HepG2 (cell line): ENCODE results near the gene FGD2. TPM values are rescaled to one million over a fixed set of nuclear protein-coding genes. Genes with fewer than 3 reads are reported as not detected.

Experiments
- ATAC-seq: fragments of 200-7000 bp; cut with Tn5 transposase; 3 replicates; pipeline ENCODE4 v1.9.1; 2020; ENCODE audit warnings: mild to moderate bottlenecking, moderate library complexity
- BruUV-seq: library from RNA; stranded (reverse); fragments of 400-500 nt; replicated peaks from 2 replicates; lab custom pipeline; 2021; lab: Mats Ljungman, UMichigan
- CTCF ChIA-PET: fragments of 300-600 bp; formaldehyde crosslinking; extraction: SDS; loops from one replicate; lab custom pipeline; 2021; ENCODE audit warnings: low total read pairs, inconsistent platforms, low intra/inter-chr PET ratio; lab: Yijun Ruan, JAX
- POLR2A ChIA-PET: fragments of 350-600 bp; sonication (Branson Sonifier 250); formaldehyde crosslinking; loops from one replicate; lab custom pipeline; 2020; ENCODE audit warnings: antibody characterized with exemption, inconsistent platforms; lab: Yijun Ruan, JAX
- DNase-seq: peaks from one replicate; pipeline ENCODE4 v3.0.0-alpha.2; 2015; ENCODE audit warnings: low spot score
- FAIRE-seq: peaks from 3 replicates; lab custom pipeline; 2011; peaks lifted over from hg19 to GRCh38; lab: Jason Lieb, UNC
- H2AFZ ChIP-seq: one replicate; pipeline ENCODE4 v1.6.1; 2011; ENCODE audit warnings: low read length, inconsistent platforms
- H3K27ac ChIP-seq: fragments of 300-600 bp; 3 replicates; pipeline ENCODE4 v1.8.0; 2011; ENCODE audit warnings: mixed run types, mild to moderate bottlenecking, mixed read lengths, low read length, inconsistent platforms; ENCODE audit not compliant: insufficient read depth; ENCODE audit errors: extremely low read length
- H3K27me3 ChIP-seq, 2 experiments: fragments of 200-600 bp in 1 of 2; 2 replicates in 1 of 2; 3 replicates in 1 of 2; pipeline versions ENCODE4 v1.6.0 to v1.8.0; 2011; ENCODE audit warnings: low read length in 2 of 2, mild to moderate bottlenecking in 2 of 2, moderate library complexity in 2 of 2, inconsistent platforms in 1 of 2; ENCODE audit not compliant: insufficient read depth in 2 of 2, control insufficient read depth in 1 of 2
- H3K36me3 ChIP-seq, 2 experiments: fragments of 200-600 bp in 1 of 2; replicated peaks in 1 of 2; 2 replicates in 1 of 2; 3 replicates in 1 of 2; pipeline versions ENCODE4 v1.5.1 to v1.8.0; 2011; ENCODE audit warnings: low read length in 2 of 2, inconsistent platforms in 1 of 2; ENCODE audit not compliant: insufficient read depth in 2 of 2, control insufficient read depth in 1 of 2
- H3K4me1 ChIP-seq: 2 replicates; pipeline ENCODE4 v1.5.1; 2012; ENCODE audit warnings: low read length, inconsistent platforms; ENCODE audit not compliant: insufficient read depth
- H3K4me2 ChIP-seq: 2 replicates; pipeline ENCODE4 v1.6.0; 2011; ENCODE audit warnings: low read depth, low read length, inconsistent platforms
- H3K4me3 ChIP-seq, 3 experiments: fragments of 200-600 bp in 1 of 3; sonication (generic), shearing (Covaris generic) in 1 of 3; replicated peaks in 1 of 3; 2 replicates each; pipeline ENCODE4 v1.5.1; 2011 to 2016; ENCODE audit warnings: low read length in 3 of 3, inconsistent platforms in 2 of 3, low read depth in 2 of 3, mild to moderate bottlenecking in 2 of 3, control low read depth in 1 of 3, mixed read lengths in 1 of 3; ENCODE audit not compliant: insufficient read depth in 1 of 3
- H3K79me2 ChIP-seq: one replicate; pipeline ENCODE4 v1.6.1; 2011; ENCODE audit warnings: low read length, inconsistent platforms; ENCODE audit not compliant: insufficient read depth
- H3K9ac ChIP-seq: 2 replicates; pipeline ENCODE4 v1.6.0; 2011; ENCODE audit warnings: mild to moderate bottlenecking, low read depth, low read length, inconsistent platforms; ENCODE audit not compliant: insufficient read depth
- H3K9me3 ChIP-seq: 2 replicates; pipeline ENCODE4 v1.5.1; 2012; ENCODE audit warnings: mild to moderate bottlenecking, low read length
- H4K20me1 ChIP-seq: 2 replicates; pipeline ENCODE4 v1.6.0; 2011; ENCODE audit warnings: inconsistent platforms, mild to moderate bottlenecking, low read length, moderate library complexity; ENCODE audit not compliant: insufficient read depth
- CBX1 ChIP-seq: IDR thresholded peaks from one replicate; pipeline ENCODE4 v1.6.1; 2016; ENCODE audit warnings: antibody characterized with exemption, low read depth
- SAP130 ChIP-seq: IDR thresholded peaks from 2 replicates; pipeline ENCODE4 v1.6.1; 2016; ENCODE audit warnings: low read depth
- ZNF629 ChIP-seq: sonication (generic); formaldehyde crosslinking; conservative IDR thresholded peaks from 2 replicates; pipeline ENCODE4 v1.5.0; 2020; ENCODE audit warnings: missing genetic modification reagents
- WGBS: methylation state at CpG from one replicate; pipeline ENCODE4 v1.1.6; 2017; ENCODE audit warnings: low lambda C conversion rate; 5-methylcytosine and 5-hydroxymethylcytosine counted together
- in situ Hi-C: cut with HindIII; loops from 2 replicates; pipeline ENCODE4 v1.10.0; 2017; ENCODE audit warnings: low pct_unique_long_range_greater_than_20kb; ENCODE audit not compliant: extremely low pct_ligation_motif_present
- intact Hi-C: fragments of 100-400 bp; cut with micrococcal nuclease; formaldehyde crosslinking; loops from one replicate; pipeline ENCODE4 v1.10.0; 2022; ENCODE audit not compliant: unreplicated experiment
- polyA plus RNA-seq, 8 experiments: library from polyadenylated mRNA; depleted of rRNA in 3 of 8; stranded (reverse) in 7 of 8; unstranded in 1 of 8; fragments of >200 nt; fragmentation: Illumina TruSeq in 4 of 8; extraction: Trizol in 4 of 8; gene quantifications; 2 replicates each; pipeline versions ENCODE4 v1.2.1 to v1.2.3, GENCODE V29; 2011 to 2016; ENCODE audit warnings: low read depth in 4 of 8, missing spikeins in 1 of 8, mixed read lengths in 1 of 8; ENCODE audit not compliant: insufficient read depth in 1 of 8
- total RNA-seq, 5 experiments: library from RNA; depleted of rRNA; stranded (reverse); fragments of >200 nt; fragmentation: Illumina TruSeq; extraction: Trizol; gene quantifications; 2 replicates each; pipeline ENCODE4 v1.2.3, GENCODE V29; 2016; ENCODE audit warnings: low read depth in 1 of 5

Gene FGD2
- total and polyA plus RNA-seq, 2 of the 13 experiments (the other 11 are each of a cell fraction or from before 2014, with no cell fraction given), result not detected

- POLR2A ChIA-PET, result interaction anchor here (1.4 kb wide), 1 partner anchor 18 kb away, joined by 3 read pairs; the partner anchor contains the start of gene MTCH1
- intact Hi-C loops, result no loop called here
- H3K4me1 ChIP-seq, result no peaks in the 10 kb centered on the region
- WGBS, result 95% methylated on average over 15 of the region's 16 CpGs
- no peaks in the 10 kb centered on the region for H3K79me2 ChIP-seq
- FAIRE-seq, result no peak
- DNase-seq, result no peak
- 0 out of 5 replicates have a peak, but pooled peaks cover 0 to 2% of the 10 kb centered on the region in 2 experiments for H3K27me3 ChIP-seq
- CTCF ChIA-PET, result no interaction called here
- no peaks in the 10 kb centered on the region for H4K20me1 ChIP-seq
- no peak for ATAC-seq
- no peak overlapping the region for H3K4me2 ChIP-seq
- no peak overlapping the region for H3K4me3 ChIP-seq
- no peak overlapping the region for H3K27ac ChIP-seq
- no peak for TF ChIP-seq SAP130 (CRISPR knock-in tag)
- TF ChIP-seq, all 625 proteins: peak for 0
- H2AFZ ChIP-seq, result no peak overlapping the region
- in situ Hi-C loops, result no loop called here
- BruUV-seq, result TSS peak; percentile 72
- no peaks in the 10 kb centered on the region for H3K9me3 ChIP-seq
- no peak overlapping the region for H3K9ac ChIP-seq
- H3K36me3 ChIP-seq, result peaks cover 50 to 62% of the 10 kb centered on the region in 2 experiments
Observed at GRCh38 chr6:36968266-36968977, 37.0 kb upstream of the FGD2 start.

DNA sequence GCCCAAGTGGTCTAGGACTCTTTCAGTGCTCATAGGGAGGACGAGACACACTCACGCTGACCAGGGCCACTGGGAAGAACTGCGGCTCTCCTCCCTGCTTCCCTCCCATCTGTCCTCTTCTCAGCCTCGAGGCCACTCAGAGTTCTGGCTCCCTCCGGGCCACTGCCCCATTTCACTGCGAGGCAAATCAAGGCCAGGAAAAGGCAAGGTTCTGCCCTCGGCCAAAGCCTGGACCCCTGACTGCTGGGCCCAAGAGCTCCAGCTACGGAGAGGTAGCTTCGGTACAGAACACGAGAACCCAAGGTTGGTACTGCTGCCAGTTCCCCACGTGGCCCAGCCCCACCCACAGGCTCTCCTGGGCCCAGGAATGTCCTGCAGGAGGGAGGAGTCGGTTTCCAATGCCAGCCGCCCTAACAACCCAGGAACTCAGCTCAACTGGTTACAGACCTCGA, 36.2 kb upstream of the FGD2 start:
- intact Hi-C loops, result no loop called here
- CTCF ChIA-PET, result no interaction called here
- DNase-seq, result no peak

More for the DNA sequence above, 36.2 kb upstream of the FGD2 start:
- peaks cover 55 to 70% of the 10 kb centered on the region in 2 experiments for H3K36me3 ChIP-seq
- ATAC-seq (no peak), FAIRE-seq (no peak)
- no peak overlapping the region for H3K9ac ChIP-seq
- H3K4me1 ChIP-seq, result no peaks in the 10 kb centered on the region
- POLR2A ChIA-PET, result interaction anchor here (1.4 kb wide), 1 partner anchor 17 kb away, joined by 3 read pairs; the partner anchor contains the start of gene MTCH1
- H3K4me3 ChIP-seq, result no peak overlapping the region
- no peaks in the 10 kb centered on the region for H3K27me3 ChIP-seq
- H4K20me1 ChIP-seq, result no peaks in the 10 kb centered on the region
- no peaks in the 10 kb centered on the region for H3K9me3 ChIP-seq
- in situ Hi-C loops, result no loop called here
- H2AFZ ChIP-seq, result no peak overlapping the region
- 91% methylated on average over 10 of the region's 14 CpGs for WGBS
- no TSS peak for BruUV-seq
- H3K4me2 ChIP-seq, result no peak overlapping the region
- H3K79me2 ChIP-seq, result no peaks in the 10 kb centered on the region
- no peak overlapping the region for H3K27ac ChIP-seq
- TF ChIP-seq CBX1 (no peak), ZNF629 (CRISPR knock-in tag) (0 out of 2 replicates have a peak, but pooled peaks have one; percentile 15)
